Upper lobe of left lung (tissue), 4 donors: Measurements from ENCODE around the gene TENM3.

Experiments used
- CTCF ChIP-seq, 6 experiments: fragments of 450-650 bp in 4 of 6; fragments of 200-600 bp in 2 of 6; sonication (generic) in 2 of 6; IDR thresholded peaks; one replicate each; pipeline ENCODE4 v1.5.1; 2016 to 2019; ENCODE audit warnings: antibody characterized with exemption in 6 of 6
- POLR2AphosphoS5 ChIP-seq, 2 donors: sonication (generic); formaldehyde crosslinking; IDR thresholded peaks; one replicate each; pipeline ENCODE4 v1.5.1; 2017; ENCODE audit warnings: antibody characterized with exemption in 2 of 2

- TF ChIP-seq CTCF (IDR thresholded peaks at IDR 0.05) = no peak
- no peak for TF ChIP-seq POLR2AphosphoS5 (IDR thresholded peaks at IDR 0.05)
Measured at GRCh38 chr4:182760551-182761043, 517.4 kb downstream of the TENM3 start.
